Measurements from ENCODE around the gene GPER1.
"Not testable (repeated sequence)": the region's sequence is repeated elsewhere in the genome, so short reads cannot be mapped to it uniquely, and the experiment has no call there.

Gene GPER1

DNA sequence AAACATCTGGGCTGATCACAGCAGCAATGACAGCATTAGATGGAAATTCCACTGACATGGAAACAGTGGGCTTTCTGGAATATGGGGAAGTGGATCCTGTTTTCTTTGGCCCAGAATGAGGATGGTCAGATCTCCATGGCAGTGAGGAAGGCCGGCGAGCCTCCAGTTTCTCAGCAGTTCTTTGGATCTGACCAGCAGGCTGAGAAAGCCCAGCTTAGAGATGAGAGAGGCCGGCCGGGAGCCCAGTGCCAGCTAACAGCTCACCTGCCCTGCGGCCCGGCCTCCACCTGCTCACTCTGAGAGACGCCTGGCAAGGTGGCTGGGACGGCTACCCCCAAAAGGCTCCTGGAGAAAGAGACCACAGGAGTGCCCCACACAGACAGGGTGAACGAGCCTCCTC lies 24.2 kb downstream of the GPER1 start:
- H3K4me3 ChIP-seq (ENCODE audit: low read depth, low read length), result no peak overlapping the region
- TF ChIP-seq, protein P1, sequence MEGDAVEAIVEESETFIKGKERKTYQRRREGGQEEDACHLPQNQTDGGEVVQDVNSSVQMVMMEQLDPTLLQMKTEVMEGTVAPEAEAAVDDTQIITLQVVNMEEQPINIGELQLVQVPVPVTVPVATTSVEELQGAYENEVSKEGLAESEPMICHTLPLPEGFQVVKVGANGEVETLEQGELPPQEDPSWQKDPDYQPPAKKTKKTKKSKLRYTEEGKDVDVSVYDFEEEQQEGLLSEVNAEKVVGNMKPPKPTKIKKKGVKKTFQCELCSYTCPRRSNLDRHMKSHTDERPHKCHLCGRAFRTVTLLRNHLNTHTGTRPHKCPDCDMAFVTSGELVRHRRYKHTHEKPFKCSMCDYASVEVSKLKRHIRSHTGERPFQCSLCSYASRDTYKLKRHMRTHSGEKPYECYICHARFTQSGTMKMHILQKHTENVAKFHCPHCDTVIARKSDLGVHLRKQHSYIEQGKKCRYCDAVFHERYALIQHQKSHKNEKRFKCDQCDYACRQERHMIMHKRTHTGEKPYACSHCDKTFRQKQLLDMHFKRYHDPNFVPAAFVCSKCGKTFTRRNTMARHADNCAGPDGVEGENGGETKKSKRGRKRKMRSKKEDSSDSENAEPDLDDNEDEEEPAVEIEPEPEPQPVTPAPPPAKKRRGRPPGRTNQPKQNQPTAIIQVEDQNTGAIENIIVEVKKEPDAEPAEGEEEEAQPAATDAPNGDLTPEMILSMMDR (IDR thresholded peaks at IDR 0.05; ENCODE audit: borderline replicate concordance, insufficient read depth, low read depth, low read length), result no peak

GRCh38 chr7:1112625-1113547 lies 25.0 kb downstream of the GPER1 start:
- TF ChIP-seq, protein P1 (IDR thresholded peaks at IDR 0.05; ENCODE audit: borderline replicate concordance, insufficient read depth, low read depth, low read length), result no peak

DNA sequence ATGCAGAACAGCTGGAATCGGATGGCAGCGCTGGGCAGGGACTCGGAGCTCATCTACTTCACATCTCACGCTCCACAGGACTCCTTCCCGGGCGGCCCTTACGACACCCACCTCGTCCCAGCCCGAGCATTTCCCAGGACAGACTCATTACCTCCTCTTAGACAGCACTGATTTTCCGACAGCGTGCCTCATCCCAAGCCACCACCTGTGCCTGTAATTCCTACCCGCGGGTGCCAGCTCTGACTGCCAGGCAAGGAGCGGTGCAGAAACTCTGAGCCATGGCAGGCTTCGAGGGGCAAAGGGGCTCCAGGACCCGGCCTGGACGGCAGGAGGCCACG lies 25.6 kb downstream of the GPER1 start:
- TF ChIP-seq, protein P1 (IDR thresholded peaks at IDR 0.05; ENCODE audit: borderline replicate concordance, insufficient read depth, low read depth, low read length), result no peak
- no peak overlapping the region for H3K4me3 ChIP-seq (ENCODE audit: low read depth, low read length)

More at GRCh38 chr7:1112625-1113547, 25.0 kb downstream of the GPER1 start:
- no peak overlapping the region for H3K4me3 ChIP-seq (ENCODE audit: low read depth, low read length)

- H3K4me3 ChIP-seq (ENCODE audit: low read depth, low read length), result no peak overlapping the region
- TF ChIP-seq, protein P1 (IDR thresholded peaks at IDR 0.05; ENCODE audit: borderline replicate concordance, insufficient read depth, low read depth, low read length), result no peak
Measured at GRCh38 chr7:1114088-1114487, 26.2 kb downstream of the GPER1 start.

DNA sequence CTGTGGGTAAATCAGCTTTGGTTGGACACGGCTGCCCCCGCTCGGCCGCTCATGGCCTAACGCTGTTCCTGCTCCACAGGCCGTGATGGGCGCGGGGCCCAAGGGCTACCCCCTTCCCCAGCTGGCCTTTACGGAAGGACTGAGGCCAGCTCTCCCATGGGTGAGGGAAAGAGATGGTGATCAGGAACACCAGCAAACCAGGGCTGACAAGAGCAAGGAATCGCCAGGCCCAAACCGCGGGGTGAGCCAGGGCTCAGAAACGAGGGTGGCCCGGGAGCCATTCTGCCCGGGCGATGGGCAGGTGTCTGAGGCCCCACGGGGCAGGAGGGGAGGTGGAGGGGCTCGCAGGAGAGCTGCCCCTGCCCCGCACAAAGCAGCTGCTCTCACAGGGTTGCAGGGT lies 26.6 kb downstream of the GPER1 start:
- no peak overlapping the region for H3K4me3 ChIP-seq (ENCODE audit: low read depth, low read length)
- TF ChIP-seq, protein P1 (IDR thresholded peaks at IDR 0.05; ENCODE audit: borderline replicate concordance, insufficient read depth, low read depth, low read length), result no peak

DNA sequence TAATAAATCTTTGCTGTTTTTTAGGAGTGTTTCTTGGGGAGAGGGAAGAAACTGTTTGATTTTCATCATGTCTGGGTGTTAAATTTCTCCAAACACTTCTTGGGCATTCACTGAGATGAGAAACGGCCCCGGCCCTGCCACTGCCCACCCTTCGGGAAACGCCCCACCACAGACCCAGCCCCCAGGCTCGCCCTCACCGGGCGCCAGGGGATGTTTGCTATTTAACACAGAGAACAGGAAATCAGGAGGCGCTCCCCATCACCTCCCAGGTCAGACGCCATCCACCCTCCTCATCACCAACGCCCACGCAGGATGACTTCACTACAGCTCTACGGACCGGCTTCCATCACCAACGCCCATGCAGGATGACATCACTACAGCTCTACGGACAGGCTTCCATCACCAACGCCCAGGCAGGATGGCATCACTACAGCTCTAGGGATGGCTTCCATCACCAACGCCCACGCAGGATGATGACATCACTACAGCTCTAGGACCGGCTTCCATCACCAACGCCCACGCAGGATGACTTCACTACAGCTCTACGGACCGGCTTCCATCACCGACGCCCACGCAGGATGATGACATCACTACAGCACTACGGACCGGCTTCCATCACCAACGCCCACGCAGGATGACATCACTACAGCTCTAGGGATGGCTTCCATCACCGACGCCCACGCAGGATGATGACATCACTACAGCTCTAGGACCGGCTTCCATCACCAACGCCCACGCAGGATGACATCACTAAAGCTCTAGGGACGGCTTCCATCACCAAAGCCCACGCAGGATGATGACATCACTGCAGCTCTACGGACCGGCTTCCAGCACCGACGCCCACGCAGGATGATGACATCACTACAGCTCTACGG lies 27.5 kb downstream of the GPER1 start:
- not testable (repeated sequence) for H3K4me3 ChIP-seq (ENCODE audit: low read depth, low read length)

DNA sequence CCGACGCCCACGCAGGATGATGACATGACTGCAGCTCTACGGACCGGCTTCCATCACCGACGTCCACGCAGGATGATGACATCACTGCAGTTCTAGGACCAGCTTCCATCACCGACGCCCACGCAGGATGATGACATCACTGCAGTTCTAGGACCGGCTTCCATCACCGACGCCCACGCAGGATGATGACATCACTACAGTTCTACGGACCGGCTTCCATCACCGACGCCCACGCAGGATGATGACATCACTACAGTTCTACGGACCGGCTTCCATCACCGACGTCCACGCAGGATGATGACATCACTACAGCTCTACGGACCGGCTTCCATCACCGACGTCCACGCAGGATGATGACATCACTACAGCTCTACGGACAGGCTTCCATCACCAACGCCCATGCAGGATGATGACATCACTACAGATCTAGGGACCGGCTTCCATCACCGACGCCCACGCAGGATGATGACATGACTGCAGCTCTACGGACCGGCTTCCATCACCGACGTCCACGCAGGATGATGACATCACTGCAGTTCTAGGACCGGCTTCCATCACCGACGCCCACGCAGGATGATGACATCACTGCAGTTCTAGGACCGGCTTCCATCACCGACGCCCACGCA lies 28.6 kb downstream of the GPER1 start:
- not testable (repeated sequence) for H3K4me3 ChIP-seq (ENCODE audit: low read depth, low read length)

Measured in GM12875 (cell line).